ENCODE results near the gene CCL8.
A peak's percentile ranks its signal among the peaks of the same experiment; 100 is the strongest.
"Not testable (repeated sequence)": the region's sequence is repeated elsewhere in the genome, so short reads cannot be mapped to it uniquely, and the experiment has no call there.

Gene CCL8

GRCh38 chr17:34318474-34318873 is 761 bp upstream of the CCL8 start:
- DNase-seq, result peak; percentile 3

- DNase-seq, result no peak
Observed at GRCh38 chr17:34321964-34322363, 2.7 kb downstream of the CCL8 start.

GRCh38 chr17:34327580-34327979 is 8.3 kb downstream of the CCL8 start:
- DNase-seq, result not testable (repeated sequence)

GRCh38 chr17:34337701-34338100 is 18.5 kb downstream of the CCL8 start:
- no peak for DNase-seq

- no peak for DNase-seq
Observed at GRCh38 chr17:34339138-34339770, 20.0 kb downstream of the CCL8 start.

GRCh38 chr17:34341916-34342315 is 22.7 kb downstream of the CCL8 start:
- DNase-seq, result no peak

- DNase-seq, result no peak
Observed at GRCh38 chr17:34347063-34347462, 27.8 kb downstream of the CCL8 start.

GRCh38 chr17:34349751-34350150 is 30.5 kb downstream of the CCL8 start:
- DNase-seq, result no peak

GRCh38 chr17:34351096-34351495 is 31.9 kb downstream of the CCL8 start:
- DNase-seq, result no peak

GRCh38 chr17:34352191-34352590 is 33.0 kb downstream of the CCL8 start:
- no peak for DNase-seq

GRCh38 chr17:34354637-34355036 is 35.4 kb downstream of the CCL8 start:
- DNase-seq, result no peak

- DNase-seq, result no peak
Observed at GRCh38 chr17:34356194-34356593, 37.0 kb downstream of the CCL8 start, which contains the start of gene CCL13. TSS of gene CCL13 (plus strand) at chr17:34356480. CDS start at chr17:34356527, 47 bp downstream.

GRCh38 chr17:34357398-34357797 is 38.2 kb downstream of the CCL8 start:
- DNase-seq, result no peak

- no peak for DNase-seq
Observed at GRCh38 chr17:34358631-34359030, 39.4 kb downstream of the CCL8 start.

GRCh38 chr17:34360601-34361270 is 41.5 kb downstream of the CCL8 start:
- no peak for DNase-seq

- DNase-seq, result peak; percentile 65
Observed at GRCh38 chr17:34361478-34362061, 42.3 kb downstream of the CCL8 start.

- DNase-seq, result no peak
Observed at GRCh38 chr17:34363183-34363661, 44.0 kb downstream of the CCL8 start, which contains the start of gene CCL1. TSS of gene CCL1 (minus strand) at chr17:34363233. CDS start at chr17:34363161, 72 bp downstream.

GRCh38 chr17:34364751-34365150 is 45.5 kb downstream of the CCL8 start:
- no peak for DNase-seq

- DNase-seq, result no peak
Observed at GRCh38 chr17:34365340-34365739, 46.1 kb downstream of the CCL8 start.

- no peak for DNase-seq
Observed at GRCh38 chr17:34366010-34366409, 46.8 kb downstream of the CCL8 start.

- DNase-seq, result no peak
Observed at GRCh38 chr17:34366529-34367107, 47.4 kb downstream of the CCL8 start.

GRCh38 chr17:34367486-34368195 is 48.4 kb downstream of the CCL8 start:
- DNase-seq, result no peak

Data from stimulated activated CD4-positive, alpha-beta T cell treated with anti-CD3 and anti-CD28 coated beads, Interleukin-4, amount 100 ng/mL, for 1 hour (primary cell).